Inferior parietal cortex (tissue), 1 donor: ENCODE results near the gene PDE4B.
"Not testable (repeated sequence)": the region's sequence is repeated elsewhere in the genome, so short reads cannot be mapped to it uniquely, and the experiment has no call there.

Experiments used
- DNase-seq: peaks from one replicate; pipeline ENCODE4 v3.0.0-alpha.2; 2016; ENCODE audit errors: extremely low spot score

PDE4B gene

DNA sequence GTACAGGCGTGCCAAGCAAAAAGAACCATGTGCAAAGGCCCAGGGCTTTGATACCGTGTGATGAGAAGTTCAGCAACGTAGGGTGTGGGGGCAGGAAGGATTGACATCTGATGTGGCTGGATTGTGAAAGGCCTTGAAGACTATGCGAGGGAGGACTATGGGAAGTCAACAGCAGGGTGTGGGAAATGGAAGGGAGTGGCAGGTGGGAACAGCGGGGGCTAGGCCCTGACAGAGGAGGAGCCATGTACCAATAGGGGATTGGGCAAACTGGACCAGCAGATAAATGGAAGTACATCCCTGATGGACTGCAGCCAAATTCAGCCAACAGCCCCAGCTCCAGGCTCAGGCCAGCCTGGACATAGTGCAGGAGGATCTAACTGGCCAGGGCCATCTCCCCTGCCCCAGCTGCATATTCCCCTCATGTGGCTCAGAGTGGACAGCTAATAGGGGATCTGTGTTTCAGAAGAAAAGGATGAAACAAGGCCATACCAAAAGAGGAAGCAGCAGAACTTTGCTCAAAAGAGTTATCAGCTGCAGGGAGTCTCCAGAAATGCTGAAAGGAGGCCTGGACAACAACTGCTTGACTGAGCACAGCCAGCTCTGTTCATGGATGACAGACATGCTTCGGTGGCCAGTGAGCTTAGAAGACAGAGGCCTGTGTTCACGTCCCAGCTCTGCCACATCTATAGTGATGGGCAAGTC lies 601.0 kb downstream of the PDE4B start:
- no peak for DNase-seq

DNA sequence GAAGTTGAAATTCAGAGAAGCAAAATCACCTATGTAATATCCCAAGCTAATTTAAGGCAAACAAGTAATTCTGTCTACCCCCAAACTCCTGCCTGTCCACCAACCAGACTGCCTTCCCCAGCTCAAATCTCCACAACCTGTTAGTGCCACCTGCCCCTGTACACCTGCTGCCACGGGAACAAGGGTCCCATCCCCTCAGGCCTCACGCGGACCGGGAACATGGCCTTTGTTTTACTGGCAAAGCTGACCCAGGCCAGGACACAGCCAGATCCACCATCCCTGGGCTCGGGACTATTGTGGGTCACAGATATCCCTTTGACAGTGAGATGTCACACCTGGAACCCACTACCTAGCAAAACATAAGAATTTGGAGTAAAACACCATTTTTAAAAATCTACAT lies 601.9 kb downstream of the PDE4B start:
- DNase-seq = no peak

DNA sequence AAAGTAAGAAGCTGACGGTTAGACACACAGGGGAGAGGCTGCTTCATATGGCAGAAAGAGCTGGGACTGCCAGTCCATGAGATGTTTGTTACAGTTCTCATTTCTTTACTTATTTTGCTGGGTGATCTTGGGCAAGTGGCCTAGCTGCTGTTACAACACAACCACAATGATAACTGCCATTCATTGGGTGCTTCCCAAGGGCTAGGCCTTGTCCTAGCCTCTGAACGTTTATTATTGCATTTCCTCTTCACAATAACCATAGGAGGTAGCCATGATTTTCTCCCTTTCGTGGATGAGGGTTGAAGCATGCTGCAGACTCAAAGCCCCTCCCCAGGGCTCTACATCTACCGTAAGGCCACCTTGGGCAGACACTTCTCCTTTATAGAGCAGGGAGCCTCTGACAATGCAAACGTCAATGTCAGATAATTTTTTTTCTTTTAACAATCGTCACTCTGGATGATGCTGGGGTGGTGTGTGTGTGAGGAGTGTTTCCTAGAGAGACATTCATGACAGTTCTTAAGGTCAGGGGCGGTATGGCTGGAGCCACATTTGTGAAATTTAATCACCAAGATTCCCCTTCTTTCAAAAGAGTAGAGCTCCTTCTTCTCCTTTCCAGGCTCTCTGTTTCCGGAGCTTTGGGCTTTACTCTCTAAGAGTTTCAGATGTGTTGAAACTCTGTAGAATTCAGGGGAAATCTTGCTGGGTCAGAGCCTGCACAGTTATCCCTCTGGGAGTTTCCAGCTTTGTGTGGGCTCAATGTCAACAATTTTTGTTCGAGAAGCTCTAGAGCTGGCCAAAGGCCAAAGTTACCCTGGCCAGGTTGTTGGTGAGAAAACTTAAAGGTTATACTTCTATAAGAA lies 602.7 kb downstream of the PDE4B start:
- no peak for DNase-seq

DNA sequence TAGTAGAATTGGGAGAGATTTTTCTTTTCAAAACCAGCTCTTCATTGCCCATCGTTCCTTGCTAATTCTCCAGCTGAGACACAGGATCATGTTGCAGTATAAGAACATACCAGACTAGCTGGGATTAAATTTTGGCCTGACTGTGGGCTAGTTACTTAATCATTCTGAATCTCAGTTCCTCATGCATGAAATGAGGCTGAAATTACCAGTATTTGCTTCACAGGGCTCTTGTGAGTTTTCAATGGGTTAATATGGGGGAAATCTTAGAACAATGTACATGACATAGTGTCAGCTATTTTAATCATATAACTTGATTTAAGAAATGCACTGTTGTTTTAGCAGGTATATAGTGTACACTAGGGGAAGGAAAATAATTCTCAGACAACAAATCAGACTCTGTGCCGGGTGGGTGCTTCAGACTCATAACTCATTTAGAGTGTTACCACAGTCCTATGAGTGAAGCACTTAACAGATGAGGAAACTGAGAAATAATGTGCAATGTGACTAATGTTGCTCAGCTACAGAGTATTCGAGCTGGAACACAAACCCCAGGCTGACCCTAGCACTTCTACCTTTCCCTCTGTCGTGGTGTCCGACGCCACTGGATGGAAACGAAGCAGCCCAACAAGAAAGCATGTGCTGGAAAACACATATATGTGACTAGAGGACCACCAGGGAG lies 603.7 kb downstream of the PDE4B start:
- no peak for DNase-seq

DNA sequence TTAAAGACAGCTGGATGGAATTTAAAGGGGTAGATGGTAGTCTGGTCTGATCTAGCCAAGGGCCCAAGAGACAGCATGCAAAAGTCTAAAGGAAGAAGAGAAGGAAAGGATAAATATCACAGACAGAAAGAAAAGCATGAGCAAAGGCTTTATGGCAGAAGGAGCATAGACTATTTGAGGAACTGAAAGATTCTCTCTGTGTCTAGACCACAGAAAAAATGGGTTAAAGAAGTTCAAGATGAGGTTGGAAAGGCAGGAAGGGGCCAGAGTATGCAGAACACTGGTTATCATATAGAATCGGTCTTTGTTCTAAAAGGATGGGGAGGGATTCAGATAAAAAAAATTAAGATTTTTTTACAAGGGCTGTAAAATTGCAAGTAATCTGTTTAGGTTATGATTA lies 604.5 kb downstream of the PDE4B start:
- DNase-seq = no peak

DNA sequence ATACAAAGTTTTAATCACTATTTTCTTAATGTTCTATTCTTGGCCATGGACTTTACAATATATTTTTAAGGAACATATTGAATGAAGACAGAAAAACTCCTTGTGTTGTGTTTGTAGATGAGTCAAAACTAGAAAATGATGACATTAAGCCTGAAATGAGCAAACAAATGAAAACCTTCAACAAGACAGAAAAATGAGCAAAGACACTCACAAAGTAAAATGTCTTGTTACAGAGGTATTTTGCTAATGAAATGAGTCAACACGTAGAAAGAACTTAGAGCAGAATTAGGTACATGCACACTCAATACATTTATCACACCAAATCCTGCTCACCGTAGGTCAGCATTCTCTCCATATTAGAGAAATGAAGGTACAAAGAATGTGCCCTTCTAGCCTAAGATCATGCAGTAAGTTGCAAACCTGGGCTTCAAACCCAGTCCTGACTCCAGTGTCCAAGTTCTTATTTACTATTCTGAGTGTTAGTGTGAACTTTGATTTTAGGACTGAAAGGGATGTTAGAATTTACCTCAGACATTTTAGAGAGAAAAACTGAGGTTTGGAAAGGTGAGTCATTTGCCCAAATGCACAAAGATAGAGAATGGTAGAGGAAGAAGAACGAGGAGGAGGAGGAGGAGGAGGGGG lies 607.3 kb downstream of the PDE4B start:
- DNase-seq = no peak

DNA sequence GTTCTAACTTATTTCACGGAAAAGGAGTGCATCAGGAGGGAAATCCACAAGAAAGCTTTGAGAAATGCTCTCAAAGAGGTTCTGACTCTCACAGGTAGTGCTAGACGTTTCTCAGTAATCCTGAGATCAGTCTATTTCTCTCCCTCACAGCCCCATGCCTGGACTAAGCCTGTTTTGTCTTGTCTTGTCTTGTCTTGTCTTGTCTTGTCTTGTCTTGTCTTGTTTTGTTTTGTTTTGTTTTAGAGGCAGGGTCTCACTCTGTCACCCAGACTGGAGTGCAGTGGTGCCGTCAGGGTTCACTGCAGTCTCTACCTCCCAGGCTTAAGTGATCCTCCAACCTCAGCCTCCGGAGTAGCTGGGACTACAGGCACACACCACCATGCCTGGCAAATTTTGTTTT lies 608.0 kb downstream of the PDE4B start:
- DNase-seq = no peak

DNA sequence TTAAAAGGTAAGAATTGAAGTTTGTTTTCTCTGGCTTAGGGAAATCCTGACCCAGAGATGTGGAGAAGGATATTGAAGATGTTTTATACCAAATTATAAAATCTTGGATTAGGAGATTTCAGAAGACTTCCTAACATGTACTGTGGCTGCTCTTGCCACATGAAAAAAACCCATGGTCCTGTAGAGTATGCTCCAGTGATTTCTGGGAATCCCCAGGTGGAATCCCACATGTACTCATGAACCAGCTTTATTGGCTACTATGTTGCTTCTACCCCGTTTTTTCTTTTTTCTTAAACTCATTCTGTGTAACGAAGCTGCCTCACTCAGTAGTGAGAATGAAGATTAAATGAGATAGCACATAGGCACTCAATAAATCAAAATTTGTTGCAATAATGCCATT lies 608.5 kb downstream of the PDE4B start:
- DNase-seq = no peak

DNA sequence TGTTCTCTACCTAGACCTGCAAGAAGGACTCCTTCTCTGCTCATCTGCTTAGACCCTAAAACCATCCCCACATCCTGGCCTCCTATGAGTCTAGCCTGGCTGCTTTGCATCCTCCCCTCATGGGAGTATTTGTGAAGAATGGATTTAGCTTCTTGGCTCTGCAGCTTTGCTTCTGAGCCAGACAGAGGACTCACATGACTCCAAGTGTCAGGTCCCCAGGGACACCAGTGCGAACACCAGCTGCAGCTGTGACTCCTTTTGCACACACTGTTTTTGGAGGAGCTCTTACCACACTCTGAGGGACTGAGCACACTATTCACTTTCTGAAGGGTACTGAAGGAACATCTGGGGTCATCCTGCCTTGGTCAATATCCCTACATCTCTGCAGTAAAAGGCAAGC lies 609.5 kb downstream of the PDE4B start:
- peak; percentile 16 for DNase-seq

DNA sequence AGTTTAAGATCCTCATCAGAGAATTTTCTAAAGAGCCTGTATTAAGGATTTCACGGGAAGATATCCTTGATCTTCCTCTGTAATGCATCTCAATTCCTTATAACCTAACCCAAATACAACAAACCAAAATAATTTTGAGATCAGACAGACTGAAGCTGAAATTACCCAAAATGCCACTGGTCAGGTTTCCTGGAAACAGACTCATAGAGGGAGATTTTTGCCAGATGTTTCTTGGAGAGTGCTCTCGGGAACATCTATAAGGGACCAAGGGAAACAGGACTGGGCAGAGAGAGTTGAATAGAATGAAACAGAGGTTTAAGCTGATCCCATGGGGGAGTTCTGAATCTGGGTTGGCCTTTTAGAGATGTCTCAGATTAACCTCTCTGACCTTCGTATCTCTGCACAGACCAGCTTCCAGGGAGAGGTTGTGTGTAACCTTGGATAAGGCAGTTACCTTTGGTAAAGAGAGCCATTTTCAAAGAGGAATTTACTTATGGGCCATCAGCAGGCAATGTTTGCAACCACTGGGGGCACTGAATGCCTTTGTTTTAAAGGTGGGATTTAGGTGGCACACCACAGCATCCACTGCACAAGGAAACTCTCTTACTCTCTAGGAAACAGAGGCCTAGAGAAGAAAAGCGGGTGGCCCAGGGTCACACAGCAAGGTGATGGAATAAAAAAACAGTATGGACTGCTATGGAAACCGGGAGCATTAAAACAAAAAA lies 610.5 kb downstream of the PDE4B start:
- no peak for DNase-seq

DNA sequence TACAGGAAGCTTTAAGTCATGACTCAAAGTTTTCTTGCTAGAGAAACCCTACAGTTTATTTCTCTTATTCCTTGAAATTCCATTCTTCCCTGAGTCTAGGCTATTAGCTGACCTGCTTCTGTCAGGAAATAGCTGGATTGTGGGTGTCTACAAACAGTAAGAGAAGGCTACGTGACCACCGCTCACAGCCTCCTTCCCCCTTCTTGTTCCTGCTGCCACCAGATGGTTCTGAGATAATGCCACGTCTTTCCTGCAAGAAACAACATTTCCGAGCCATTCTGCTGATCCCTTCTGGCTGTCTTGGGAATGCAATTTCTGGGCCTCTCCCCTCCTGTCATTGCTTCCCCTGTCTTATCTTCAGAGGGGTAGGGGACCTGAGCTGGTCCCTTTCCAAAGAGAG lies 612.4 kb downstream of the PDE4B start:
- no peak for DNase-seq

DNA sequence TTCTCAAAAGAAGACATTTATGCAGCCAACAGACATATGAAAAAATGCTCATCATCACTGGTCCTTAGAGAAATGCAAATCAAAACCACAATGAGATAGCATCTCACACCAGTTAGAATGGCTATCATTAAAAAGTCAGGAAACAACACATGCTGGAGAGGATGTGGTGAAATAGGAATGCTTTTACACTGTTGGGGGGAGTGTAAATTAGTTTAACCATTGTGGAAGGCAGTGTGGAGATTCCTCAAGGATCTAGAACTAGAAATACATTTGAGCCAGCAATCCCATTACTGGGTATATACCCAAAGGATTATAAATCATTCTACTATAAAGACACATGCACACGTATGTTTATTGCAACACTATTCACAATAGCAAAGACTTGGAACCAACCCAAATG lies 618.8 kb downstream of the PDE4B start:
- DNase-seq = not testable (repeated sequence)

DNA sequence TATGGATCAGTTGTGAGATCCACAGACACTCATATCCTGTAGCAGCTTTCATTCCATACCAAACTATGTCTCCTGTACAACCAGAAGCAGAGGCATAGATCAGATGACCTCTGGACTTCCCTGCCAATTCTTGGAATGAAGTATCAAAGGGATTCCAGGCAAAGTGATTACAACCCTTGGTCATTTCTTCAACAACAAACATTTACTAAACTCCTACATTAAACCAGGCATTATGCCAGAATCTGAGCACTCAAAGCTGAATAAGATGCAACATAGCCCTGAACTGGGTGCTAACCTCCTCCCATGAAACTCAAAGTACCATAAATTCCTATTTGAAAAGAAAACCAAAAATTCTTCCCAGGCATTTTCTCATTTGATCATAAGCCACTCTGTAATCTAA lies 620.0 kb downstream of the PDE4B start:
- DNase-seq = no peak

DNA sequence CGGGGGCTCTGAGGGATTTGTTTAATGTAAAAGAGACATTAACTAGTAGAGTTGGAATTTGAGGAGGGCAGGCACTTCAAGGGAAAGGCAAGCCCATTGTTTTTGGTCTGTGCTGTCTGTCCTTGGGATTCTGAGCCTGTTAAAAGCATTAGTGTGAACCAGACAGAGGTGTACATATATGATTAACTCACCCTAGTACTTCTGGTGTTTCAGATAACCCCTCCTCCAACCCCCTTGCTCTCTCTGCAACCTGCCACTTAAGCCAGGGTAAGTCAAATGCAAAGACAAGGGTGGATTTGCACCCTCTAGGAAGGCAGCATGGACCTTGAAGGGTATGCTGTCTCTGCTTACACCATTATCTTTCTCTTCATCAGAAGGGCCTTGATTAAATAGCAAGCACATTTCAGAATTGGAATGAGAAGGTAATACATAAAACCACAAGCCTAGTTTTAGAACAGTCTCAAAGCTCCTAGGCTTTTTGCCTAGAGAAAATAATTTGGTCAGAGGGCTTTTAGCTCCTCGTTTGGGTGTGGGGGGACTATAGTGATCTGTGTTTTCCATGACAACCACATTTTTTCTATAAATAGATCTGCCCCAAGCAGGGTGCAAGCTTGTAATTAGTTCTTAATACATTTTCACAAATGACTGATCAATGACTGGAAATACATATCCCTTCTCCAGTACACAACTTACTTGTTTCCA lies 620.6 kb downstream of the PDE4B start:
- DNase-seq = no peak

DNA sequence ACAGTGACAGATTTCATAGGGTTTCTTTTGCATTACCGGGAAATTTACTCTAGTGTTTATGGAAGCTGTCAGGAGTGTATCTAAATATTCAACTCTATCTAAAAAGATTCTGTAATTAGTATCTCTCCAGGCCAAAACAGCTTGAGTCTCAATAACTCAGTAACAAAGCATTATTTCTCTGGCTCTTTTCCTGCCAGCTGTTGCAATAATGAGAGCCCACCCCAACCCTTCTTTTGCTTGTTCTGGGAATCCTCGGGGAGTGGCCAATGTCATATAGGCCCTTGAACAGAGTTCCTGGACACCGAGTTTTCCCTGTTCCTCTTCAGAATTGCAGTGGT lies 621.1 kb downstream of the PDE4B start:
- DNase-seq = no peak

DNA sequence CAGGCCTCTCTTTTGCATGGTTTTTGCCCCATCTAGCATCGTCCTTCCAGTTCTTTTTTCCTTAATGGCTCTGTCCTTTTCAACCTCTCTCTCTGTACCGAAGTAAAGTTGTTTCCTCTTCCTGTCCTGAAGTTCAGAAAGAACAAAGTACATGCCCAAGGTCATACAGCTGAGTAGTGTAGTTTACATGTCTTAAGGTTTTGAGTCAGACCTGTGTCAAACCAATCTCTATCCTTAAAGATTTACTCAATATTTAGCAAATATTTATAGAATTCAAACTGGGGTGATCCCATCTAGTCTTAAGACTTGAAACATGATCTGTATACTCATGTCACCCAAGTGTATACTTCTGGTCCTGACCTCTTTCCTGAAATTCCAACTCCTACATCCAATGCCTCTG lies 622.6 kb downstream of the PDE4B start:
- DNase-seq = no peak

DNA sequence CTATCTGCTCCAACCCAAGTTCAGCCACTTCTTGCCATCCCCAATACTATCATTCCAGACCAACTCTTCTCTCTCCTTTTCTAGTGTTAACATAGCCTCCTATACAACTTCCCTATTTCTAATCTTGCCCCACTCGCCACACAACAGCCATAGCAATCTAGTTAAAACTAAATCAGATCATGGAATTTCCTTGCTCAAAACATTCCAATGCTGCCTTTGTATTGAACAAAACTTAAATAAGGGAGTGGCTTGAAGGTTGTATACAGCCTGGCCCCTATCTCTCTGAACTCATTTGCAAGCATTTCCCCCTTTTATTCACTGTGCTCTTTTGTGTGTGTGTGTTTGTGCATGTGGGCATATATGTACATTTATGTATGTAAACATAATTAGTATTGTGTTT lies 623.2 kb downstream of the PDE4B start:
- no peak for DNase-seq

DNA sequence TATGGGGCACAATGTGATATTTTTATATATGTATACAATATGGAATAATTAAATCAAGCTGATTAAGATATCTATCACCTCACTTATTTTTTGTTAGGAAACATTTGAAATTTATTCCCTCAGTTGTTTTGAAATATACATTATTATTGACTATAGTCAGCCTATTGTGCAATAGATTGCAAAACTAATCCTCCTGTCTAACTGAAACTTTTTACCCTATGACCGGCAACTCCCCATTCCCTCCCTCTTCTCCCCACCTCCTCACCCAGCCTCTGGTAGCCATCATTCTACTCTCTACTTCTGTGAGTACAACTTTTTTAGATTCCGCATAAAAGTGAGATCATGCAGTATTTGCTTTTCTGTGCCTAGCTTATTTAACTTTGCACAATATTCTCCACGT lies 623.6 kb downstream of the PDE4B start:
- no peak for DNase-seq

DNA sequence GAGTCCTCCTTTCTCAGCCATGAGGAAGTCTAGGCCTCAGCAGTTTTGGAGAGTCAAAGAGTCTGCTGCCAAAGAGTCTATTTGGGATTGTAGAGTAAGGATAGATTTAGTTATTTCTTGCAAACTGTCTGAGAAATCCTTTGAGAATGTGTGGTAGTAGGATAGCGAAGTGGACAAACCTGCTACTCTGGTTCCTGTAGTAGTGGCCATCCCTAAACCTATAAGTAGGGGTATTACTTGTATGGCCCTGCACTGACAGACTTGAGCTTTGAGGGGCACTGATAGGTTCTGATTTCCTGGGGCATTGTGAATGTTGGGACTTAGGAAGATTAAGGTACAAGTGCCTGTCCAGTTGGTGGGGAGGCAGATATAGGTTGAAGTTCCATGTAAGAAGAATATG lies 625.3 kb downstream of the PDE4B start:
- DNase-seq = no peak

DNA sequence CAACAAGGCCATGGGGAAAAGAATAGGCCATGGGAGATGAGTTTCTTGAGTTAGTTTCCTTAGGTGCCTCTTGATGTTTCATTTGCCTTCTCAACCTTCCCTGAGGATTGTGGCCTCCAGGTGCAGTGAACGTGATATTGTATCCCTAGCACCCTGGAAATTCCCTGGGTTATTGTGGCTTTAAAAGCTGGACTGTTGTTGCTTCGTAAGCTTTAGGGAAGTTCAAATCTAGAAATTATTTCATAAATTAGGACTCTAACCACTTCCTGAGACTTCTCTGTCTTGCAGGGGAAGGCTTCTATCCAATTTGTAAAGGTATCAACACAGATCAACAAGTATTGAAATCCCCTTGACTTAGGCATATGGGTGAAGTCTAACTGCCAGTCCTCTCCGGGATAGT lies 627.5 kb downstream of the PDE4B start:
- DNase-seq = not testable (repeated sequence)

DNA sequence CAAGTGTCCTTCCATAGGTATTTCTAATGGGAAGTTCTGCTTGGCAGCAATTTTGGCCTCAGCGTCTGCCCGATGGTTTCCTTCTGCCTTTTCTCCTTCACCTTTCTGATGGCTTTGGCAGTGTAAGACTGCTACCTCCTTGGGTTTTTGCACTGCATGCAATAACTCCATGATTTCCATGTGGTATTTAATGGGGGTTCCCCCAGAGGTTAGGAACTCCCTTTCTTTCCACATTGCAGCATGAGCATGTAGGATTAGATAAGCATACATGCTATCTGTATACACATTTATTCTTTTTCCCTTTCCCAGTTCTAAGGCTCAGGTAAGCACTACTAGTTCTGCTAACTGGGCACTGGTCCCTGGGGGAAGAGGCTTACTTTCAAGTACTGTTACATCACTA lies 628.2 kb downstream of the PDE4B start:
- DNase-seq = not testable (repeated sequence)
